Measurements from ENCODE around the gene RRH.

RRH gene

GRCh38 chr4:109879636-109880314 lies 52.0 kb downstream of the RRH start:
- no peak for DNase-seq

- no peak for DNase-seq
These were observed 58.5 kb downstream of the RRH start for GRCh38 chr4:109886303-109886702.

GRCh38 chr4:109887071-109887470 lies 59.3 kb downstream of the RRH start:
- no peak for DNase-seq

GRCh38 chr4:109890076-109890475 lies 62.3 kb downstream of the RRH start:
- no peak for DNase-seq

Measured in anterior cingulate cortex (tissue), 58 donors.